ENCODE results near the gene PAPPA.

PAPPA gene

DNA sequence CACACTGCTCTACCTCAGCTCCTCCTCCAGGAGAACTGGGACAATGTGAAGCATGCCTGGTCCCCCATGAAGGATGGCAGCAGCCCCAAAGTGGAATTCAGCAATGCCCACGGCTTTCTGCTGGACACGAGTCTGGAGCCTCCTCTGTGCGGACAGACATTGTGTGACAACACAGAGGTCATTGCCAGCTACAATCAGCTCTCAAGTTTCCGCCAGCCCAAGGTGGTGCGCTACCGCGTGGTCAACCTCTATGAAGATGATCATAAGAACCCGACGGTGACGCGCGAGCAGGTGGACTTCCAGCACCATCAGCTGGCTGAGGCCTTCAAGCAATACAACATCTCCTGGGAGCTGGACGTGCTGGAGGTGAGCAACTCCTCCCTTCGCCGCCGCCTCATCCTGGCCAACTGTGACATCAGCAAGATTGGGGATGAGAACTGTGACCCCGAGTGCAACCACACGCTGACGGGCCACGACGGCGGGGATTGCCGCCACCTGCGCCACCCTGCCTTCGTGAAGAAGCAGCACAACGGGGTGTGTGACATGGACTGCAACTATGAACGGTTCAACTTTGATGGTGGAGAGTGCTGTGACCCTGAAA lies 34.1 kb downstream of the PAPPA start:
- DNase-seq: no peak

- no peak for DNase-seq
Measured at GRCh38 chr9:116189683-116190082, 36.1 kb downstream of the PAPPA start.

- DNase-seq: no peak
Measured at GRCh38 chr9:116190637-116191396, 37.2 kb downstream of the PAPPA start.

GRCh38 chr9:116191576-116192415 lies 38.2 kb downstream of the PAPPA start:
- no peak for DNase-seq

DNA sequence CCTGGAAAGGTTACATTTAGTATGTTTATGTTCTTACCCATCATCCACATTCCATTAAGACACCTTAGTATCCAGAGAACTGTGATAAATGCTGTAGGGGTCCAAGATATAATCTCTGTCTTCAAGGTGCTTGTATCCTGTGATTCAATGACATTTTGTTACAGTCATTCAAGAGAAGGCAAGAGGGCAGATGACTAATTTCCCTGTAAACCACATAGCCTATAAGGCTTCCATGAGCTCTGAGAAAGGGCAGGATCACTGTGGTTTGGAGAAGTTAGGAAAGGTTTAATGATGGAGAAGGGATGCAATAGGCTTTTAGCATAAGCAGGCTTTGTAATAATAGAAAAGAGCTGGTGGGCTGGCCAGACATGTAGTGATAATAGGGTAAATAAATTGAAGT lies 40.0 kb downstream of the PAPPA start:
- no peak for DNase-seq

DNA sequence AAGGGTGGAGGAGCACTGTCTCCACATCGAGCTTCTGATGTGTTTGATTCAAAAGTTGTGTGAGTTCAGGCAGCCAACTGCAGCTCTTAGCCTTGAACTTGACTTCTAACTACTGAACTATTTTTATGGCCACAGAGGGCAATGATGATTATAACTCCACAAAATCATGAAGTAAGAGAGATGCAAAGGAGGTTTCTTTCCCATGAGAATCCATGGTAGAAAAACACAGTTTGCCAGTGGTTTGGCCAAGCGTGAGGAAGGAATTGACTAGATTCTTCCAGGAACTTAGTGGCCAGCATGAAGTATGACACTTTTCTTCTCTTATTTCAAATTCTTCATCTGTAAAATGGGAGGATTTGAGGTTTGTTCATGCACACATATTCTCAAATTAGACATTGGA lies 43.2 kb downstream of the PAPPA start:
- DNase-seq: no peak

- no peak for DNase-seq
Measured at GRCh38 chr9:116198344-116198743, 44.8 kb downstream of the PAPPA start.

DNA sequence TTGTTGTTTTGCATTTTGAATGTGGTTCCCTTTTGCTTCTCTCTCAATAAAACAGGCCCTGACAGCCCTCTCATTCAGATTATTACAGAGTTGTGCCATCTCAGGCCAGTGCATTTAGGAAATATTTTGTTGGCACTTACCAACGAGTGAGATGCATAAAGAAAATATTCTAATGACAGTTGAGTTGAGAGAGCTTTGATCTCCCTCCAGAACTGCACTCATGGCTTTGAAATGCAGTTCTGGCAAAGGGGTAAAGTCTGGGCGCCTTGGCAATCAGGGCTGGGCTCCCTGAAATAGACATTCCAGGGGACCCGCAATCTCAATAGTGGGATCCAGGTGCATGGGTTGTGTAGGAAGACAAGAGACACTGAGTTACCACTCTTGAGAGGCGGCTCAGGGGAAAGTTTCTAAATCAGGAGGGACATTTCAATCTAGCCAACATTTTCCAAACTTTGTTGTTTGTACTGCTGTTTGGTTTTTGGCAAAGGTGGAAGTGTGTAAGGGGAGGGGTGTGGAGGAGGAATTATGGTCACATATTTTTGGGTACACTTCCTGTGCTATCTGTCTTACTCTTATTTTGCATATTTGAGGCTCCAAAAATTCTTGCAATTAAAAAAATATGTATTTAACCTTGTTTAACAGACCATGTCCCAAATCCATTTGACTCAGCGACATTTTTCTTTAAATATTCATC lies 48.8 kb downstream of the PAPPA start:
- no peak for DNase-seq

- no peak for DNase-seq
Measured at GRCh38 chr9:116204252-116204882, 50.8 kb downstream of the PAPPA start.

GRCh38 chr9:116207371-116208111 lies 54.0 kb downstream of the PAPPA start:
- no peak for DNase-seq

DNA sequence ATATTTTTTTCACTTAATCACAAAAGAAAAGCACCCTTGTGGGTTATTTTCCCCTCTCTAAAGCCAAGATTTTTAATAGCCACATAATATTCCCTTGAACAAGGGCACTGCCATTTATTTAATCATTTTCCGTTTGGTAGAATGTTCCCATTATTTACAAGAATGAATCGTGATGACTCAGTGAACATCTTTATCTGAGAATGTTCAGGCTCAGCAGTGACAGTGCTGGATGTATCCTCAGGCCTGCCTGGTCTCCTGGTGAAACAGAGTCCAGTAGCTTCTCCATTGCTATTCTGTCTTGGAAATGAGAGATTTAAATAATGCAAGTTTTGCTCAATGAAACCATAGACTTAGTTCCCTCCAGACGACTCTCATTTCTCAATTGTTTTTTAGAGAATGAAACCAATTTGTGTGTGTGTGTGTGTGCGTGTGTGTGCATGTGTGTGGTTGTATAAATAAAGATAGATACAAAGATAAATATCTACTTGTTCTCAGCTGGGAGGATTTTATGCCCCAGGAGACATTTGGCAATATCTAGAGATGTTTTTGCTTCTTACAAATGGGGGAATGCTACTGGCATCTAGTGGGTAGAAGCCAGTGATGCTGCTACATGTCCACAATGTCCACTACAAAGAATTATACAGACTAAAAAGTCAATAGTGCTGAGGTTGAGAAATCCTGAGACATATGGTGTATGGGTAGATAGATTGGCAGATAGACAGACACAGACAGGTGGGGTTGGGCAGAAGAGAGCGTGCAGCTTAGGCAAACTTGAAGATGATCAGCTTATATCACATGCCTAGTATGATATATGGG lies 55.0 kb downstream of the PAPPA start:
- no peak for DNase-seq

DNA sequence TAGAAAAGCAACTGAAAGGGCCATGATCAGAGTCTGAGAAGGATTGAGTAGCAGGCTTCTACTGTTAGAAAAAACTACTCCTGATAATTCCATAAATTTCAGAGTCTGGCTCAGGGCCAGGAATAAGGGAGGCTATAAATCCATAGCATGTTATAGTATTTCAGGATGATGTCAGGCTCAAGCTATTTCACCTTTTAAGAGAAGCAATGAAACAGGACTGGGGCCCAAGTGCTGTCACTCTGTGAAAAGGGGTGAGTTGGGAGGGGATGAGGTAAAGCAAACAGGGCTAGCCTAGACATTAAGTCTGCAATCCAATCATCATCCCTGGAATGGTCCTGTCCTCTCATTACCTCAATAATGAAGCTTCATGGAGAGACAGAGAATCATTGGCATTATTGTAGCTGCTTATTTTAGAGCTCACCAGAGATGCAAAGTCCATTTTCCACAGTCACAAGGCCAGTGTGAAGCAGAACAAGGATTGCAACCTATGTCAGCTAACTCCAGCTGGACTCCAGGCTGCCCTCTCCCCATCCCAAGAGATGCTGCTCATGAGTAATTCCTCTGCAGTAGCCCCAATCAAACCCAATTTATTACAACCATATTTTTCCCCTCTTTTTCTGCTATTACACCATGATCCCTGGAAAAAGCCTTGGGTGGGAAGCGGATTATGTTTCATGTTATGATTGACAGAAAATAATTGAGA lies 56.0 kb downstream of the PAPPA start:
- DNase-seq: no peak

DNA sequence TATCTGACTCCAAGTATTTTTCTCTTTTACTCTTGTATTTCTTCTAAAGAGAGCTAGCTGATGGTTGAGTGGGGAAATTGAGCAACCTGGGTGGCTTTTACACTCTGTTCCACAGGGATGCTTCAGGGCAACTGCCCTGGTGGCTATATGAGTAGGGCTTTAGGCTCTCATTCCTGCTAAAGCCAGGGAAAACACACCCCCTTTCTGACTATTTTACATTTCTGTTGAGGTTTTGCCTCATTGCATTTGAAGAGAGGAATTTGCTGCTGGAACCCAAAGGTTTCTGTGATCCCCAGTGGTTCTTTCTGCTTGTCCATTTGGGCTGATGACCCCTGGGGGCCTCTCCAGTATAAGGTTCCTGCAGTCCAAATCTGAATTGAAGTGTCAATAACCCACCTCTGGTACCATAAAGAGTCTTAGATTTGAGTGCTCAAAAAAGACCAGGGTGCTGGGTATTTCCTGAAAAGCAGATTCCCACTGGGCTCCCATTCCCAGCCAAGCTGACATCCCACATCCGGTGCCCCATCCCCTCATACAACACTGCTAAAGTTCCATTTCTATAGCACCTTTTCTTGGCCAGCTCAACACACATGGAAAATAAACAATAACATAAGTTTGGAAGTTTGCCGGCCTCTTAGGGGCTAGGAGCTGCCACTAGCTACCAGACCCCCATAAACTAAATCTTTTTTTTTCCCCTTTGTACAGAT lies 59.5 kb downstream of the PAPPA start:
- no peak for DNase-seq

DNA sequence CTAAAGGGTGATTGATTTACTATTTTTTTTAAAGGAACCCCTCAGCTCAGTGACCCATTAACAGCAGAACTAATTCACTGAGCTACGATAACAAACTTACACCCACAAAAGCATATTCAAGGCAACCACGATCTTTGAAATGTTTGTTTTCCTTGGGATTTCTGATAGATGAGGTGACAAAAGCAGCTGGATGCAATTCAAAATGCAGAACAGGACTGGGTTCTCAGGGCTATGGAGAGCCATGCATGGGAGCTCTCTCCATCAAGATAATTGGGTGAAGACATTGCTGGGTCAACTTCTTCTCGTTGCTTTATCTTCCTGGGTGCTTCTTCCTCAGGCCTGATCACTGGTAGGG lies 60.1 kb downstream of the PAPPA start:
- DNase-seq: no peak

DNA sequence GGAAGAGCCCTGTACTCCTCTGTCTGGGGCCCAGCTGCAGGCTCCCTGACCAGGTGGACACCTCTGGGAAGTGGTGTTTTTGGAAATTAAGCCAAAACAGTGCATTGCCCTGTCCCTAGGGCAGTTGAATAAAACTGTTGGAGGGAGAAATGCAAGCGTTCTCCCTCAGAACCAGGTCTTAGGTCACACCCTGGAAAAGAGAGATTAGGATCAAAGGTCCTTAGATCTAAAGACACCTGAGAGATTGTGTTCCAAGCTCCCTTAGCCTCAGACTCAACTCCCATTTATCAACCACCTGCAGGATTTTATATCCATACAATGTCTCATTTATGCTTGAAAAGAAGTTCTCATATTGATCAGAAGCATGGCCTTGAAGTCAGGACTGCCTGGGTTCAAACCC lies 64.8 kb downstream of the PAPPA start:
- DNase-seq: no peak

GRCh38 chr9:116219686-116220085 lies 66.1 kb downstream of the PAPPA start:
- DNase-seq: no peak

GRCh38 chr9:116223926-116224325 lies 70.3 kb downstream of the PAPPA start:
- no peak for DNase-seq

GRCh38 chr9:116230051-116230632 lies 76.6 kb downstream of the PAPPA start:
- DNase-seq: no peak

- no peak for DNase-seq
Measured at GRCh38 chr9:116232424-116233159, 79.0 kb downstream of the PAPPA start.

Data from NK-92 treated with Interleukin-12 subunit alpha and Interleukin-12 subunit beta, amount 100 ng/mL, for 24 hours (cell line).